GM21381 (cell line): ENCODE results near the gene NDUFB11.

Experiments
- ATAC-seq: cut with Tn5 transposase; IDR thresholded peaks from one replicate; pipeline ENCODE4 v1.9.1; 2021; ENCODE audit warnings: mild to moderate bottlenecking, moderate library complexity; ENCODE audit not compliant: unreplicated experiment

The NDUFB11 gene

DNA sequence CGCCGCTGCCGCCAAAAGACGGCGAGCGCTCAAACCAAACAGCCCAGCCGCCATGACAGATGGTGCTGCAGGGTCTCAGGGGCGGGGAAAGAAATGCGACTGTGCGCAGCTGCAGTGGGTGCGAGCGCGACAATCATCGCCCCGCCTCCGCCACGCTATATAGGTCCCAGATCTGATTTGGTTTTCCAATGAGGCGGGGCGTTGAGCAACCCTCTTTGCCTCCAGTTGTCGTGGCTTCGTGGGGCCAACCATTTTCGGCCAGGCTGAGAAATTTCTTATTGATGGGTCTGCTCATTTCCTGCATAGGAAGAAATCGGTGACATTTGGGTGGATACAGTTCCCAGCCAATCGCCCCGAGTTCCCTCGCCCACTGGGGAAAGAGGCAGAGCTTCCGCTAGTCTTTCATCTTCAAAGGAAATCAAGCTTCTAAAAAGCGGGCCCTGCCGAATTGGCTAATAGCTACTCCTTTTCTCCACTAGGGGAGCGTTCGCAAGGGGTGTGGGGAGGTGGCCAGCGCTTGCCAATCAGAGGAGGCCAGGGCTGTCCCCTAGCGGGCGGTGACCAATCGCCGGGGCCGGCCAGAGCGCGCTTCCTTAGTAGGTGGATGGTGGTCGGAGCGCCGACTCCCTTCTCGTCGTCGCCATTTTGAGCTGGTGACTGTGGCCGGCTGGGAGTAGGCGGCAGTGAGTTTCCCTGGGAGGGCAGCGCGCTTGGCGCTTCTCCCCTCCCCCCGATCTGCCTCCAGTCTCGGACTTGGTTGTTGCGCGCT lies at the start of gene NDUFB11, which contains the start of gene RBM10:
NDUFB11 (minus strand) TSS at position 77 of the 769 bp plus-strand sequence; CDS start at position 54, 23 bp downstream.
RBM10 (plus strand) TSS at position 596 of the 769 bp plus-strand sequence. CDS start 2,261 bp downstream, outside the sequence.
- peak; percentile 86 for ATAC-seq

- peak; percentile 65 for ATAC-seq
Measured at GRCh38 chrX:47193475-47194193, 49.1 kb upstream of the NDUFB11 start, which contains the start of gene UBA1. TSS of gene UBA1 (plus strand) at chrX:47193829. CDS start at chrX:47198803, 4,974 bp downstream.

DNA sequence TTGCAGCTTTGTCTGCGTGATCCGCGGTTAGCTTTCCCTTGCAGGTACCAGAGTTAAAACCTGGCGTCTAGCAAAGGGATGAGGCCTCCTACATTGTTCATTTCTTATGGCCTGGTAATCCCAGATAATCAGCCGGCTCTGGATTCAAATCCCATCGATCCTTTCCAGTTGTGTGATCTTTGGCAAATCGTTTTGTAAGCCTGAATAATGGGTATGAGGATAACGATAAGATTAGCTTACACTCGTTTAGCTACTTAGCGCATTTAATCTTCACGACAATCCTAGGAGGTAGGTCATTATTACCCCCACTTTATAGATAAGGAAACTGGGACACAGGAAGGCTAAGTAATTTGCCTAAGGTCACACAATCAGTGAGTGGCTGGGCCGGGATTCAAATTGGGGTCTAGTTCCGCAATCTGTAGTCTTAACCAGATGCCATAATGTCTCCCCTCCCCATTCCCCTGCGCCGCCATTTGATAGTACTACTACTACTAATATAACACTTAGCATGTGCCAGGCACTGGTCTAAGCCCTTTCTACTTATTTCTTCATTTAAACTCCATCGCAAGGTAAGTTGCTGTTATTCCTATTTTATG lies 47.4 kb upstream of the NDUFB11 start:
- no peak for ATAC-seq

DNA sequence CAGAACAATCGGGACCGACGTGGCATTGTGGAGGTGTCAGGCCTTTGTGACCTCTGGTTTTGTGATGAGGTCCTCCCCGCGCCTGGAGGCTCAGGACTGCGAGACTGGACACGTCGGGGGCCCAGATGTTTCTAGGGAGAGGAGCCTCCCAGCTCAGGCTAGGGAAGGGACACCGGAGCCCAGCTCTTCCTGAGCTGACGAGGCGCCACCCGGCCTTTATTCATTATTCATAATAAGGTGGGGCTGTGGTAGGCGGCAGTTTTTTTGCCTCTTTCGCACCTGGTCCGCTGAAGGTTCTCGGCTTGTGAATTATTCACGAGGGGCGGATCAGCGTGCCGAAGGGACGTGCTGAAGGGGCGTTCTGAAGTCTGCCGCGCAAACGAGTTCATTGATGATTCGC lies 46.8 kb upstream of the NDUFB11 start:
- ATAC-seq, result no peak

DNA sequence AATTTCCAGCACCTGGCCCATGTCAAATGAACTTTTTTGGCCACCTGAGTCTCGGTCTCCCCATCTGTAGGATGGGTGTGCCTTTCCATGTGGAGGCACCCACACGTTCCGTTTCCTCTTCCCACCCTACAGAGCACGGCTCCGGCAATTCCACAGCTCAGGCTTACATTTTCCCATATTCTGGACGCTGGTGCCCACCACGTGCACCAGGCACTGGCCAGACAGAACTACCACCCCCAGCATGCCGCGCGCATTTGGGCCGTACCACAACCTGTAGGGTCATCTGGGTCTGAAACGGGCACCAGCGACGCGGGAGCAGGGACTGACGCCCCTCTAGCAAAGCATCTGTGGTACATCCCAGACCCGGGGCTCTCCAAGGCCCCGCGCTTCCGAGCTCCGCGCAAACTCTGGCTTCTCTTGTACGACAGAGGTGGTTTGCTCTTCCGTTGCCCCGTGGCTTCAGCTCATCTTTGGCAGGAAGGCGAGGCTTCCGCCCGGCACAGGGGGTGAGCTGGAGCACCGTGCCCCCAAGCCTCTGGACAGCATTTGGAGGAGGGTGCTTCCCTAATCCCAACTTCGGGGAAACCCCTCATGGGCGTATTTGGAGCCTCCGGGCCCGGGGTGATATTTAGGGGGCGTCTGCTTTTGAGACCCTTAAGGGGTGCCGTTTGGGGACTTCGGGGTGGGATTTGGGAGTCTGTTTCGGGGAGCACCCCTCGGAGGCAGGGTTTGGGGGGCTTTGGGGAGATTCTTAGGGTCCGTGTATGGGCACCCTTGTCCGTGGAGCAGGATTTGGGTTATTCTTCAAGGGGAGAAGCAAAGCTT lies 46.2 kb upstream of the NDUFB11 start:
- ATAC-seq, result peak; percentile 63

DNA sequence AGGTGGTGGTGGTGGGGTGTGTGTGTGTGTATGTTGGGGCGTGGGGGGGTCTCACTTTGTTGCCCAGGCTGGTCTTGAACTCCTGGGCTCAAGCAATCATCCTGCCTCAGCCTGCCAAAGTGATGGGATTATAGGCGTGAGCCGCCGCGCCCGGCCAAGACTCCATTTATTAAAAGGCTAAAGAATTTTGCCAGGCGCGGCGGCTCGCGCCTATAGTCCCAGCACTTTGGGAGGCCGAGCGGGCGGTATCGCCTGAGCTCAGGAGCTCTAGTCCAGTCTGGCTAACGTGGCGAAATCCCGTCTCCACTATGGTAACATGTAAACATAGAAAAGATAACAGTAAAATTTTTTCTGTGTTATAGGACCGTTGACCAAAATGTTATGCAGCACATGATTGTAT lies 45.4 kb upstream of the NDUFB11 start:
- ATAC-seq, result no peak

- no peak for ATAC-seq
Measured at GRCh38 chrX:47187106-47187677, 42.7 kb upstream of the NDUFB11 start.

GRCh38 chrX:47186096-47186740 lies 41.7 kb upstream of the NDUFB11 start:
- no peak for ATAC-seq

DNA sequence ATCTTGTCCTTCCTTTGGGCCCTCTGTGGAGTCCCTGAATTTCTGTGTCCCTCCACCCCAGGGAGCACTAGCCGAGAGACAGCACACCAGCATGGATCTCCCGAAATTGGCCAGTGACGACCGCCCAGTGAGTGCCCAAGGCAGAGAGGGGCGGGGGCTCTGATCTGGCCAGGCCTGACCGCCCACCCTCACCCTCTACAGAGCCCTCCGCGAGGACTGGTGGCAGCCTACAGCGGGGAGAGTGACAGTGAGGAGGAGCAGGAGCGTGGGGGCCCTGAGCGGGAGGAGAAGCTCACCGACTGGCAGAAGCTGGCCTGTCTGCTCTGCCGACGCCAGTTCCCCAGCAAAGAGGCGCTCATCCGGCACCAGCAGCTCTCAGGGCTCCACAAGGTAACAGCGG lies 40.7 kb upstream of the NDUFB11 start:
- ATAC-seq, result no peak

GRCh38 chrX:47184486-47184885 lies 40.0 kb upstream of the NDUFB11 start:
- ATAC-seq, result no peak

- no peak for ATAC-seq
Measured at GRCh38 chrX:47182106-47182700, 37.7 kb upstream of the NDUFB11 start.

- ATAC-seq, result no peak
Measured at GRCh38 chrX:47181301-47181700, 36.8 kb upstream of the NDUFB11 start.

- no peak for ATAC-seq
Measured at GRCh38 chrX:47180346-47180745, 35.8 kb upstream of the NDUFB11 start.

GRCh38 chrX:47179928-47180255 lies 35.4 kb upstream of the NDUFB11 start:
- no peak for ATAC-seq

DNA sequence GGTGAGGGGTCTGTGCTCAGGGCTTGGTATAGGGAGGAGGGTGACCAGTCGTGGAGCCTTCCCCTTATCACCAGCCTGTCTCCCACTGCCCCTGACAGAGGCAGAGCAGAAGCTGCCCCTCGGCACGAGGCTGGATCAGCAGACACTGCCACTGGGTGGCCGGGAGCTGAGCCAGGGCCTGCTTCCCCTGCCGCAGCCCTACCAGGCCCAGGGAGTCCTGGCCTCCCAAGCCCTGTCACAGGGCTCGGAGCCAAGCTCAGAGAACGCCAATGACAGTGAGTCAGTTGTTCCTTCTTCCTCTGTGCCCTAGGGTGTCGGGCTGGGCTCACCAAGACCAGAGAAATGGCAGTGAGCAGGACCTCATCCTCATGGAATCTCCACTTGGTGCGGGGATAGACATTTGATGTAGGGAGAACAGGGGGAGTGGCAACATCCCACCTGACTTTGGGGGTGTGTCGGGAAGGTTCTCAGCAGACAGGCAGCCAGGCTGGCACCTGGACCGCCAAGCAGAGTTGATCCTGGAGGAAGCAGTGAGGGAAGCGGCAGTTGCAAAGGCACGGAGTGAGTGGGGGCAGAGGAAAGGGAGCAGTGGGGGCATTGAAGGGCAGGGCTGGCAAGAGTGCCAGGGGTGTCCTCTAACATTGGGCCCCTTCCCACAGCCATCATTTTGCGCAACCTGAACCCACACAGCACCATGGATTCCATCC lies 34.9 kb upstream of the NDUFB11 start:
- ATAC-seq, result no peak

DNA sequence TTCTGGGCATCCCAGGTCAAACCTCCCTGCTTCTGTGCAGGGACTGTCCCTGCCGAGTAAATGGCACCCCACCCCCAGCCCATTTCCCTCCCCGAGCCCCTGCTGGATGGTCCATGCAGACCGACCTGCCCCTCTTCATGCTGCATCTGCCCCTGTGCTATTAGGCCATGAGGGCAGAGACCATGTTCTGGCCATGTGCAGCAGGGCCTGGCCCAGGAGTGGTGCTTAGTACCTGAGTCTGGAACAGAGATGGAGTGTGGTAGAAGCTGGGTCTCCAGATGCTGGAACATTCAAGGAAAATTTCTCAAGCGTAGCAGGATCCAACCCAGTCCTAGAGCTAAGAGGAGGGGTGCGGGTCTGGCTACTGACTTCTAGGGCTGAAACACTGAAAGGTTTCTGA lies 33.8 kb upstream of the NDUFB11 start:
- no peak for ATAC-seq

DNA sequence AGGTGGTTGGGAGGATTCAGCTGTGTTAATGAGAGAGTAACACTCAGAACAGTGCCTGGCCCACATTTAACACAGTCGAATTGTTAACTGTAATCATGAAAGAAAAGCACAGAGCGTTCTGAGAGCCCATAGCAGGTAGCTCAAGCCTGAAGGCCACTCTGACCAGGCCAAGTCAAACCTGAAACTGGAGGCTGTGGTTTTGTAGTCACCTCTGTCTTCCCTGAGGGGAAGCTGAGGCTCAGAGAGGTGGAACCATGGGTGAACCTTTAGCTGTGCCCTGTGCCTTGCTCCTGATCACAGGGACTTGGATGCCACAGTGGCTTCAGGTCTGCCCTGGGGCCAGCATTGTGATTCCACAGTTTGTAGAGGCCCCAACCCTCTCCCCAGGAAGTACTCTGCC lies 32.6 kb upstream of the NDUFB11 start:
- no peak for ATAC-seq

DNA sequence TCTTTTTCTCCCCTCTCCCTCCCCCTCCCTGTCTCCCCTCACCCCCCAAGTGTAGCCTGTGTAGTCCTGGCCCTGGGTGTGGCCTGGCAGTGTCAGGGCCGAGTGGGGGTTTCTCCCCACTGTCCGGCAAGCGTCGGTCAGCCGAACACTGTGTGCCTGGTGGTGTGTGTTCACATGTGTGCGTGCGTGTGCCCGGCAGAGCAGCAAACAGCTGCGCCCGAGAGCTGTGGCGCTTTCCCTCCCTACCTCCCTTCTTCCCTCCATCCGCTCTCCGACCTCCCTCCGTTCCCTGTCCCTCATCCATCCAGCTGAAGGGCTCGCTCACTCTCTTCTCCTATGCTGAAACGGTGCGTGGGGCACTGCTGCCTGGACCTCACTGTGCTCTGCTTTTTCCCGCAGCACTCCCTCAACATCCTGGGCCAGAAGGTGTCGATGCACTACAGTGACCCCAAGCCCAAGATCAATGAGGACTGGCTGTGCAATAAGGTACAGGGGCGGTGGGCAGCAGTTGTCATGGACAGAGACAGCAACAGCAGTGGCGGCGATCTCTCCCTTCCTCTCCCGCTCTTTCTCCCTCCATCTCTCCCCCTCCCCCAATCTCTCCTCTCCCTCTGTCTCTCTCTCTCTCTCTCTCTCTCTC lies 31.7 kb upstream of the NDUFB11 start:
- ATAC-seq, result no peak

GRCh38 chrX:47175588-47175980 lies 31.1 kb upstream of the NDUFB11 start:
- ATAC-seq, result no peak
